ENCODE results near the gene DUSP5.

Gene DUSP5

GRCh38 chr10:110474017-110474416 lies 23.7 kb upstream of the DUSP5 start:
- H2BK5ac ChIP-seq (ENCODE audit: low read length) = no peak overlapping the region
- no peak overlapping the region for H3K18ac ChIP-seq (ENCODE audit: low read length)
- H3K27me3 ChIP-seq (ENCODE audit: control insufficient read depth in 3 of 3, insufficient read depth in 3 of 3, low read depth in 1 of 3, low read length in 3 of 3) = peaks cover 0 to 15% (median 0%) of the 10 kb centered on the region in 3 experiments
- H3K4ac ChIP-seq (ENCODE audit: low read length) = no peak overlapping the region
- no peak overlapping the region for H3K27ac ChIP-seq (replicated peaks; ENCODE audit: low read length)
- H2BK120ac ChIP-seq (ENCODE audit: low read depth, low read length) = no peak overlapping the region
- no peak overlapping the region for H2BK12ac ChIP-seq (ENCODE audit: low read length)
- H3K4me2 ChIP-seq (ENCODE audit: insufficient read depth, low read length, poor library complexity, severe bottlenecking) = no peak overlapping the region
- no peak overlapping the region for H3K4me3 ChIP-seq (ENCODE audit: low read length in 2 of 2)
- WGBS, 2 donors (ENCODE audit: extremely low coverage in 2 of 2, insufficient read length in 2 of 2, insufficient replicate concordance in 1 of 2) = no CpG with 5 or more reads among the region's 3 CpGs
- no peaks in the 10 kb centered on the region for H3K9me3 ChIP-seq (replicated peaks in 1 of 2; ENCODE audit: control insufficient read depth in 2 of 2, insufficient read depth in 1 of 2, low read depth in 1 of 2, low read length in 2 of 2)
- H3K9ac ChIP-seq (ENCODE audit: low read depth, low read length, poor library complexity) = no peak overlapping the region
- DNase-seq (ENCODE audit: low spot score) = no peak
- H4K91ac ChIP-seq (ENCODE audit: low read depth, low read length, poor library complexity) = no peak overlapping the region
- no peak overlapping the region for H2BK15ac ChIP-seq (ENCODE audit: low read length)
- no peak overlapping the region for H3K23ac ChIP-seq (ENCODE audit: low read depth, low read length, poor library complexity)
- H4K8ac ChIP-seq (ENCODE audit: low read depth, low read length) = no peak overlapping the region
- no peak overlapping the region for H2AK5ac ChIP-seq (ENCODE audit: low read depth, low read length)
- H3K4me1 ChIP-seq (ENCODE audit: control insufficient read depth in 2 of 2, insufficient read depth in 1 of 2, low read depth in 1 of 2, low read length in 2 of 2) = no peaks in the 10 kb centered on the region
- no peaks in the 10 kb centered on the region for H3K79me1 ChIP-seq (ENCODE audit: low read depth, low read length)
- no peaks in the 10 kb centered on the region for H3K36me3 ChIP-seq (replicated peaks in 1 of 2; ENCODE audit: control insufficient read depth in 2 of 2, insufficient read depth in 2 of 2, low read length in 2 of 2)
- H2AFZ ChIP-seq (ENCODE audit: low read length) = no peak overlapping the region
- no peak overlapping the region for H3K14ac ChIP-seq (ENCODE audit: low read length)

- no peaks in the 10 kb centered on the region for H3K9me3 ChIP-seq (replicated peaks in 1 of 2; ENCODE audit: control insufficient read depth in 2 of 2, insufficient read depth in 1 of 2, low read depth in 1 of 2, low read length in 2 of 2)
- no peak overlapping the region for H3K27ac ChIP-seq (replicated peaks; ENCODE audit: low read length)
- no peaks in the 10 kb centered on the region for H3K79me1 ChIP-seq (ENCODE audit: low read depth, low read length)
- no peak overlapping the region for H2BK15ac ChIP-seq (ENCODE audit: low read length)
- no peak overlapping the region for H3K18ac ChIP-seq (ENCODE audit: low read length)
- H3K27me3 ChIP-seq (ENCODE audit: control insufficient read depth in 3 of 3, insufficient read depth in 3 of 3, low read depth in 1 of 3, low read length in 3 of 3) = peaks cover 0 to 15% (median 0%) of the 10 kb centered on the region in 3 experiments
- H3K23ac ChIP-seq (ENCODE audit: low read depth, low read length, poor library complexity) = no peak overlapping the region
- WGBS, 2 donors (ENCODE audit: extremely low coverage in 2 of 2, insufficient read length in 2 of 2, insufficient replicate concordance in 1 of 2) = no CpG with 5 or more reads among the region's 4 CpGs
- no peak overlapping the region for H2AK5ac ChIP-seq (ENCODE audit: low read depth, low read length)
- no peak overlapping the region for H4K91ac ChIP-seq (ENCODE audit: low read depth, low read length, poor library complexity)
- H2BK12ac ChIP-seq (ENCODE audit: low read length) = no peak overlapping the region
- H4K8ac ChIP-seq (ENCODE audit: low read depth, low read length) = no peak overlapping the region
- H3K36me3 ChIP-seq (replicated peaks in 1 of 2; ENCODE audit: control insufficient read depth in 2 of 2, insufficient read depth in 2 of 2, low read length in 2 of 2) = no peaks in the 10 kb centered on the region
- H3K4me3 ChIP-seq (ENCODE audit: low read length in 2 of 2) = no peak overlapping the region
- H3K4me1 ChIP-seq (ENCODE audit: control insufficient read depth in 2 of 2, insufficient read depth in 1 of 2, low read depth in 1 of 2, low read length in 2 of 2) = no peaks in the 10 kb centered on the region
- no peak for DNase-seq (ENCODE audit: low spot score)
- H3K4ac ChIP-seq (ENCODE audit: low read length) = no peak overlapping the region
- H3K9ac ChIP-seq (ENCODE audit: low read depth, low read length, poor library complexity) = no peak overlapping the region
- H3K14ac ChIP-seq (ENCODE audit: low read length) = no peak overlapping the region
- H3K4me2 ChIP-seq (ENCODE audit: insufficient read depth, low read length, poor library complexity, severe bottlenecking) = no peak overlapping the region
- no peak overlapping the region for H2BK120ac ChIP-seq (ENCODE audit: low read depth, low read length)
- no peak overlapping the region for H2BK5ac ChIP-seq (ENCODE audit: low read length)
- H2AFZ ChIP-seq (ENCODE audit: low read length) = no peak overlapping the region
Observed at GRCh38 chr10:110474826-110475225, 22.9 kb upstream of the DUSP5 start.

GRCh38 chr10:110475722-110476515 lies 21.8 kb upstream of the DUSP5 start:
- Histone ChIP-seq H3K79me1 (ENCODE audit: low read depth, low read length) (no peaks in the 10 kb centered on the region), H3K4ac (ENCODE audit: low read length) (no peak overlapping the region), H3K4me1 (ENCODE audit: control insufficient read depth in 2 of 2, insufficient read depth in 1 of 2, low read depth in 1 of 2, low read length in 2 of 2) (no peaks in the 10 kb centered on the region), H2AFZ (ENCODE audit: low read length) (no peak overlapping the region), H2AK5ac (ENCODE audit: low read depth, low read length) (no peak overlapping the region), H4K8ac (ENCODE audit: low read depth, low read length) (no peak overlapping the region), H3K4me2 (ENCODE audit: insufficient read depth, low read length, poor library complexity, severe bottlenecking) (no peak overlapping the region), H2BK15ac (ENCODE audit: low read length) (no peak overlapping the region), H3K27ac (replicated peaks; ENCODE audit: low read length) (no peak overlapping the region), H3K27me3 (ENCODE audit: control insufficient read depth in 3 of 3, insufficient read depth in 3 of 3, low read depth in 1 of 3, low read length in 3 of 3) (peaks cover 0 to 15% (median 0%) of the 10 kb centered on the region in 3 experiments), H3K36me3 (replicated peaks in 1 of 2; ENCODE audit: control insufficient read depth in 2 of 2, insufficient read depth in 2 of 2, low read length in 2 of 2) (no peaks in the 10 kb centered on the region), H3K18ac (ENCODE audit: low read length) (no peak overlapping the region), H2BK120ac (ENCODE audit: low read depth, low read length) (no peak overlapping the region), H3K4me3 (ENCODE audit: low read length in 2 of 2) (no peak overlapping the region), H2BK12ac (ENCODE audit: low read length) (no peak overlapping the region), H3K9ac (ENCODE audit: low read depth, low read length, poor library complexity) (no peak overlapping the region), H2BK5ac (ENCODE audit: low read length) (no peak overlapping the region), H4K91ac (ENCODE audit: low read depth, low read length, poor library complexity) (no peak overlapping the region), H3K23ac (ENCODE audit: low read depth, low read length, poor library complexity) (no peak overlapping the region), H3K14ac (ENCODE audit: low read length) (no peak overlapping the region), H3K9me3 (replicated peaks in 1 of 2; ENCODE audit: control insufficient read depth in 2 of 2, insufficient read depth in 1 of 2, low read depth in 1 of 2, low read length in 2 of 2) (no peaks in the 10 kb centered on the region)
- no peak for DNase-seq (ENCODE audit: low spot score)
- no CpG with 5 or more reads among the region's 9 CpGs for WGBS, 2 donors (ENCODE audit: extremely low coverage in 2 of 2, insufficient read length in 2 of 2, insufficient replicate concordance in 1 of 2)

GRCh38 chr10:110479710-110480109 lies 18.0 kb upstream of the DUSP5 start:
- Histone ChIP-seq H3K9me3 (replicated peaks in 1 of 2; ENCODE audit: control insufficient read depth in 2 of 2, insufficient read depth in 1 of 2, low read depth in 1 of 2, low read length in 2 of 2) (no peaks in the 10 kb centered on the region), H3K36me3 (replicated peaks in 1 of 2; ENCODE audit: control insufficient read depth in 2 of 2, insufficient read depth in 2 of 2, low read length in 2 of 2) (no peaks in the 10 kb centered on the region), H4K8ac (ENCODE audit: low read depth, low read length) (no peak overlapping the region), H3K4ac (ENCODE audit: low read length) (no peak overlapping the region), H2AFZ (ENCODE audit: low read length) (no peak overlapping the region), H3K4me3 (ENCODE audit: low read length in 2 of 2) (no peak overlapping the region), H3K14ac (ENCODE audit: low read length) (no peak overlapping the region), H3K79me1 (ENCODE audit: low read depth, low read length) (no peaks in the 10 kb centered on the region), H3K27ac (replicated peaks; ENCODE audit: low read length) (no peak overlapping the region), H2BK120ac (ENCODE audit: low read depth, low read length) (no peak overlapping the region), H3K27me3 (ENCODE audit: control insufficient read depth in 3 of 3, insufficient read depth in 3 of 3, low read depth in 1 of 3, low read length in 3 of 3) (peaks cover 0 to 7% (median 0%) of the 10 kb centered on the region in 3 experiments), H2AK5ac (ENCODE audit: low read depth, low read length) (no peak overlapping the region), H3K4me1 (ENCODE audit: control insufficient read depth in 2 of 2, insufficient read depth in 1 of 2, low read depth in 1 of 2, low read length in 2 of 2) (peaks cover 0 to 2% of the 10 kb centered on the region in 2 donors), H2BK15ac (ENCODE audit: low read length) (no peak overlapping the region), H3K4me2 (ENCODE audit: insufficient read depth, low read length, poor library complexity, severe bottlenecking) (no peak overlapping the region), H4K91ac (ENCODE audit: low read depth, low read length, poor library complexity) (no peak overlapping the region), H3K23ac (ENCODE audit: low read depth, low read length, poor library complexity) (no peak overlapping the region), H3K18ac (ENCODE audit: low read length) (peak overlapping the region; percentile 3), H2BK12ac (ENCODE audit: low read length) (no peak overlapping the region), H2BK5ac (ENCODE audit: low read length) (peak overlapping the region; percentile 10), H3K9ac (ENCODE audit: low read depth, low read length, poor library complexity) (no peak overlapping the region)
- DNase-seq (ENCODE audit: low spot score) = no peak
- no CpG with 5 or more reads among the region's 1 CpG for WGBS, 2 donors (ENCODE audit: extremely low coverage in 2 of 2, insufficient read length in 2 of 2, insufficient replicate concordance in 1 of 2)
